HCT116 (cell line): ENCODE results near the gene PDE6B. TPM values are rescaled to one million over a fixed set of nuclear protein-coding genes. Genes with fewer than 3 reads are reported as not detected.
"Not testable (repeated sequence)": the region's sequence is repeated elsewhere in the genome, so short reads cannot be mapped to it uniquely, and the experiment has no call there.

Experiments used
- ATAC-seq: fragments of 200-7000 bp; cut with Tn5 transposase; 2 replicates; pipeline ENCODE4 v1.9.1; 2020; ENCODE audit warnings: mild to moderate bottlenecking, moderate library complexity
- BruUV-seq: library from RNA; stranded (reverse); fragments of 400-500 nt; replicated peaks from 2 replicates; lab custom pipeline; 2021; lab: Mats Ljungman, UMichigan
- CTCF ChIA-PET: fragments of 300-600 bp; sonication (Branson Sonifier 250); formaldehyde crosslinking; loops from one replicate; lab custom pipeline; 2021; ENCODE audit warnings: antibody characterized with exemption; lab: Charles Lee
- POLR2A ChIA-PET: fragments of 300-600, 350-600 bp; sonication (Branson Sonifier 250); formaldehyde crosslinking; loops from one replicate; lab custom pipeline; 2021; ENCODE audit warnings: antibody characterized with exemption; lab: Charles Lee
- RAD21 ChIA-PET, 2 experiments: fragments of 300-600 bp; sonication (Branson Sonifier 250); formaldehyde crosslinking; loops; one replicate each; lab custom pipeline; 2023; ENCODE audit warnings: low total read pairs in 2 of 2; ENCODE audit not compliant: uncharacterized antibody in 2 of 2, unreplicated experiment in 2 of 2, low non-redundant PET in 1 of 2; lab: Charles Lee
- DNase-seq: peaks from one replicate; pipeline ENCODE4 v3.0.0-alpha.2; 2010; ENCODE audit warnings: low read depth, low spot score
- H2AFZ ChIP-seq: fragments of 200-600 bp; shearing (Covaris generic), sonication (generic); 2 replicates; pipeline ENCODE4 v1.6.1; 2017; ENCODE audit warnings: low read depth, mixed run types, mixed read lengths, antibody characterized with exemption, low read length; ENCODE audit not compliant: poor library complexity, severe bottlenecking
- H3K27ac ChIP-seq: 2 replicates; pipeline ENCODE4 v1.5.1; 2012; ENCODE audit warnings: low read depth, low read length
- H3K27me3 ChIP-seq: fragments of 200-600 bp; sonication (generic); 2 replicates; pipeline ENCODE4 v1.6.1; 2016; ENCODE audit warnings: mixed run types, low read length, mixed read lengths; ENCODE audit not compliant: insufficient read depth
- H3K36me3 ChIP-seq, 2 experiments: fragments of 200-500 bp in 1 of 2; fragments of 200-600 bp in 1 of 2; sonication (Bioruptor generic) in 1 of 2; sonication (generic) in 1 of 2; 2 replicates each; pipeline versions ENCODE4 v1.5.1 to v1.6.1; 2014 to 2016; ENCODE audit warnings: low read length in 2 of 2, inconsistent platforms in 1 of 2, mixed read lengths in 1 of 2, mixed run types in 1 of 2; ENCODE audit not compliant: insufficient read depth in 2 of 2, control insufficient read depth in 1 of 2
- H3K4me1 ChIP-seq, 2 experiments: fragments of 200-600 bp in 1 of 2; sonication (generic) in 1 of 2; 2 replicates each; pipeline versions ENCODE4 v1.5.1 to v1.6.1; 2012 to 2017; ENCODE audit warnings: low read length in 2 of 2, inconsistent platforms in 1 of 2, mild to moderate bottlenecking in 1 of 2, mixed read lengths in 1 of 2, mixed run types in 1 of 2, moderate library complexity in 1 of 2; ENCODE audit not compliant: insufficient read depth in 2 of 2, control insufficient read depth in 1 of 2
- H3K4me2 ChIP-seq: fragments of 200-600 bp; sonication (generic); 2 replicates; pipeline ENCODE4 v1.6.1; 2017; ENCODE audit warnings: mixed run types, low read length, mixed read lengths
- H3K4me3 ChIP-seq, 2 experiments: fragments of 200-600 bp in 1 of 2; sonication (generic) in 1 of 2; replicated peaks in 1 of 2; 2 replicates each; pipeline ENCODE4 v1.5.1; 2011 to 2016; ENCODE audit warnings: low read length in 2 of 2, control low read depth in 1 of 2, low read depth in 1 of 2, mild to moderate bottlenecking in 1 of 2, mixed read lengths in 1 of 2, mixed run types in 1 of 2
- H3K79me2 ChIP-seq: fragments of 200-600 bp; sonication (generic); 2 replicates; pipeline ENCODE4 v1.6.1; 2017; ENCODE audit warnings: mild to moderate bottlenecking, mixed run types, low read length, moderate library complexity, mixed read lengths; ENCODE audit not compliant: insufficient read depth
- H3K9ac ChIP-seq: fragments of 200-600 bp; sonication (generic); 2 replicates; pipeline ENCODE4 v1.6.1; 2016; ENCODE audit warnings: low read length, mixed read lengths
- H3K9me2 ChIP-seq: fragments of 200-600 bp; sonication (generic), shearing (Covaris generic); 2 replicates; pipeline ENCODE4 v1.6.1; 2017; ENCODE audit warnings: mixed run types, mild to moderate bottlenecking, moderate library complexity; ENCODE audit not compliant: insufficient read depth
- H3K9me3 ChIP-seq, 2 experiments: fragments of 200-500 bp in 1 of 2; fragments of 200-600 bp in 1 of 2; sonication (Bioruptor generic) in 1 of 2; sonication (generic) in 1 of 2; 2 replicates each; pipeline ENCODE4 v1.6.1; 2014 to 2017; ENCODE audit warnings: low read length in 2 of 2, mixed read lengths in 2 of 2, inconsistent platforms in 1 of 2, low read depth in 1 of 2, mild to moderate bottlenecking in 1 of 2, mixed run types in 1 of 2, moderate library complexity in 1 of 2; ENCODE audit not compliant: control insufficient read depth in 1 of 2, insufficient read depth in 1 of 2
- H4K20me1 ChIP-seq: fragments of 200-600 bp; sonication (generic), shearing (Covaris generic); 2 replicates; pipeline ENCODE4 v1.6.1; 2017; ENCODE audit warnings: mixed run types, mild to moderate bottlenecking, moderate library complexity; ENCODE audit not compliant: insufficient read depth
- ATF3 ChIP-seq: IDR thresholded peaks from 2 replicates; pipeline ENCODE4 v1.6.1; 2012
- CBX3 ChIP-seq: IDR thresholded peaks from 2 replicates; pipeline ENCODE4 v1.6.1; 2012; ENCODE audit warnings: low read depth
- CEBPB ChIP-seq: IDR thresholded peaks from 2 replicates; pipeline ENCODE4 v1.6.1; 2012; ENCODE audit warnings: low read depth
- EGR1 ChIP-seq: IDR thresholded peaks from 2 replicates; pipeline ENCODE4 v1.6.1; 2012; ENCODE audit warnings: low read depth
- ELF1 ChIP-seq: IDR thresholded peaks from 2 replicates; pipeline ENCODE4 v1.6.1; 2012; ENCODE audit warnings: low read depth, borderline replicate concordance
- EZH2 ChIP-seq: fragments of 200-600 bp; sonication (generic); IDR thresholded peaks from 2 replicates; pipeline ENCODE4 v1.6.1; 2017; ENCODE audit warnings: antibody characterized with exemption, mixed run types
- EZH2phosphoT487 ChIP-seq: fragments of 200-600 bp; IDR thresholded peaks from 2 replicates; pipeline ENCODE4 v1.6.1; 2018; ENCODE audit warnings: antibody characterized with exemption, borderline replicate concordance
- FOSL1 ChIP-seq: IDR thresholded peaks from 2 replicates; pipeline ENCODE4 v1.6.1; 2012; ENCODE audit warnings: low read depth
- JUND ChIP-seq: IDR thresholded peaks from 2 replicates; pipeline ENCODE4 v1.6.1; 2012
- POLR2A ChIP-seq: IDR thresholded peaks from 2 replicates; pipeline ENCODE4 v1.7.0; 2011; ENCODE audit warnings: borderline replicate concordance; ENCODE audit not compliant: insufficient read depth, insufficient read length; ENCODE audit errors: extremely low read depth
- SRF ChIP-seq: IDR thresholded peaks from 2 replicates; pipeline ENCODE4 v1.6.1; 2012; ENCODE audit warnings: low read depth
- TCF7L2 ChIP-seq: IDR thresholded peaks from 2 replicates; pipeline ENCODE4 v1.7.0; 2011; ENCODE audit warnings: borderline replicate concordance, inconsistent platforms; ENCODE audit not compliant: insufficient read depth, insufficient read length; ENCODE audit errors: extremely low read depth
- ZFX ChIP-seq: fragments of 450-650 bp; IDR thresholded peaks from 2 replicates; pipeline ENCODE4 v1.6.1; 2017
- intact Hi-C: fragments of 100-400 bp; cut with micrococcal nuclease; formaldehyde crosslinking; loops from 2 replicates; pipeline ENCODE4 v1.10.0; 2022
- total RNA-seq: library from RNA; stranded (reverse); gene quantifications from one replicate; pipeline ENCODE4 v1.2.1, GENCODE V29; 2021; ENCODE audit not compliant: unreplicated experiment
- TF ChIP-seq, protein P1 (sequence below): IDR thresholded peaks from 2 replicates; pipeline ENCODE4 v1.6.1; 2012; ENCODE audit warnings: low read depth
- TF ChIP-seq, protein P2 (sequence below): IDR thresholded peaks from 2 replicates; pipeline ENCODE4 v1.6.1; 2011; ENCODE audit warnings: mild to moderate bottlenecking, low read length, moderate library complexity; ENCODE audit not compliant: insufficient replicate concordance; ENCODE audit errors: extremely low read depth

Gene PDE6B
- total RNA-seq, 1 experiment from 2014 or later: not detected

- ATAC-seq, H4K20me1 ChIP-seq, H3K9me3 ChIP-seq, H3K9ac ChIP-seq, RAD21 ChIA-PET, H3K79me2 ChIP-seq, CTCF ChIA-PET, DNase-seq, H2AFZ ChIP-seq, H3K27ac ChIP-seq, H3K9me2 ChIP-seq, H3K27me3 ChIP-seq, BruUV-seq, H3K4me1 ChIP-seq, H3K4me3 ChIP-seq, intact Hi-C loops, H3K4me2 ChIP-seq, H3K36me3 ChIP-seq: not testable (repeated sequence)
- POLR2A ChIA-PET: interaction anchor here (0.7 kb wide), 1 partner anchor 1381 kb away, joined by 3 read pairs; no protein-coding TSS in a partner anchor
Measured at GRCh38 chr4:642366-642765, 17.0 kb downstream of the PDE6B start.

- H3K9me3 ChIP-seq: no peaks in the 10 kb centered on the region
- no peaks in the 10 kb centered on the region for H3K79me2 ChIP-seq
- ATAC-seq (no peak), DNase-seq (no peak)
- ChIA-PET RAD21 (no interaction called here), CTCF (no interaction called here), POLR2A (no interaction called here)
- H3K4me2 ChIP-seq: no peak overlapping the region
- H3K4me3 ChIP-seq: no peak overlapping the region
- intact Hi-C loops: no loop called here
- H3K9me2 ChIP-seq: no peaks in the 10 kb centered on the region
- no peak overlapping the region for H3K9ac ChIP-seq
- no TSS peak for BruUV-seq
- no peaks in the 10 kb centered on the region for H3K4me1 ChIP-seq
- H3K27me3 ChIP-seq: no peaks in the 10 kb centered on the region
- H2AFZ ChIP-seq: no peak overlapping the region
- H3K36me3 ChIP-seq: no peaks in the 10 kb centered on the region
- H4K20me1 ChIP-seq: no peaks in the 10 kb centered on the region
- no peak overlapping the region for H3K27ac ChIP-seq
- TF ChIP-seq POLR2A (no peak), ELF1 (no peak), CBX3 (no peak), JUND (no peak), TCF7L2 (no peak), CEBPB (no peak), EZH2phosphoT487 (no peak), ZFX (no peak), ATF3 (no peak), FOSL1 (no peak), EGR1 (no peak), SRF (no peak), EZH2 (no peak)
- TF ChIP-seq, protein P1, sequence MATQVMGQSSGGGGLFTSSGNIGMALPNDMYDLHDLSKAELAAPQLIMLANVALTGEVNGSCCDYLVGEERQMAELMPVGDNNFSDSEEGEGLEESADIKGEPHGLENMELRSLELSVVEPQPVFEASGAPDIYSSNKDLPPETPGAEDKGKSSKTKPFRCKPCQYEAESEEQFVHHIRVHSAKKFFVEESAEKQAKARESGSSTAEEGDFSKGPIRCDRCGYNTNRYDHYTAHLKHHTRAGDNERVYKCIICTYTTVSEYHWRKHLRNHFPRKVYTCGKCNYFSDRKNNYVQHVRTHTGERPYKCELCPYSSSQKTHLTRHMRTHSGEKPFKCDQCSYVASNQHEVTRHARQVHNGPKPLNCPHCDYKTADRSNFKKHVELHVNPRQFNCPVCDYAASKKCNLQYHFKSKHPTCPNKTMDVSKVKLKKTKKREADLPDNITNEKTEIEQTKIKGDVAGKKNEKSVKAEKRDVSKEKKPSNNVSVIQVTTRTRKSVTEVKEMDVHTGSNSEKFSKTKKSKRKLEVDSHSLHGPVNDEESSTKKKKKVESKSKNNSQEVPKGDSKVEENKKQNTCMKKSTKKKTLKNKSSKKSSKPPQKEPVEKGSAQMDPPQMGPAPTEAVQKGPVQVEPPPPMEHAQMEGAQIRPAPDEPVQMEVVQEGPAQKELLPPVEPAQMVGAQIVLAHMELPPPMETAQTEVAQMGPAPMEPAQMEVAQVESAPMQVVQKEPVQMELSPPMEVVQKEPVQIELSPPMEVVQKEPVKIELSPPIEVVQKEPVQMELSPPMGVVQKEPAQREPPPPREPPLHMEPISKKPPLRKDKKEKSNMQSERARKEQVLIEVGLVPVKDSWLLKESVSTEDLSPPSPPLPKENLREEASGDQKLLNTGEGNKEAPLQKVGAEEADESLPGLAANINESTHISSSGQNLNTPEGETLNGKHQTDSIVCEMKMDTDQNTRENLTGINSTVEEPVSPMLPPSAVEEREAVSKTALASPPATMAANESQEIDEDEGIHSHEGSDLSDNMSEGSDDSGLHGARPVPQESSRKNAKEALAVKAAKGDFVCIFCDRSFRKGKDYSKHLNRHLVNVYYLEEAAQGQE: no peak
- TF ChIP-seq, protein P2, sequence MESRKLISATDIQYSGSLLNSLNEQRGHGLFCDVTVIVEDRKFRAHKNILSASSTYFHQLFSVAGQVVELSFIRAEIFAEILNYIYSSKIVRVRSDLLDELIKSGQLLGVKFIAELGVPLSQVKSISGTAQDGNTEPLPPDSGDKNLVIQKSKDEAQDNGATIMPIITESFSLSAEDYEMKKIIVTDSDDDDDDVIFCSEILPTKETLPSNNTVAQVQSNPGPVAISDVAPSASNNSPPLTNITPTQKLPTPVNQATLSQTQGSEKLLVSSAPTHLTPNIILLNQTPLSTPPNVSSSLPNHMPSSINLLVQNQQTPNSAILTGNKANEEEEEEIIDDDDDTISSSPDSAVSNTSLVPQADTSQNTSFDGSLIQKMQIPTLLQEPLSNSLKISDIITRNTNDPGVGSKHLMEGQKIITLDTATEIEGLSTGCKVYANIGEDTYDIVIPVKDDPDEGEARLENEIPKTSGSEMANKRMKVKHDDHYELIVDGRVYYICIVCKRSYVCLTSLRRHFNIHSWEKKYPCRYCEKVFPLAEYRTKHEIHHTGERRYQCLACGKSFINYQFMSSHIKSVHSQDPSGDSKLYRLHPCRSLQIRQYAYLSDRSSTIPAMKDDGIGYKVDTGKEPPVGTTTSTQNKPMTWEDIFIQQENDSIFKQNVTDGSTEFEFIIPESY: no peak
Measured at GRCh38 chr4:646460-646859, 21.1 kb downstream of the PDE6B start.
